Common myeloid progenitor, CD34-positive (primary cell): Measurements from ENCODE around the gene GLUD1.
"Not testable (repeated sequence)": the region's sequence is repeated elsewhere in the genome, so short reads cannot be mapped to it uniquely, and the experiment has no call there.

Experiments
- CTCF ChIA-PET: fragments of 350-600 bp; sonication (Branson Sonifier 250); formaldehyde crosslinking; loops from one replicate; lab custom pipeline; 2021; ENCODE audit warnings: antibody characterized with exemption; lab: Charles Lee
- POLR2A ChIA-PET: fragments of 350-600 bp; sonication (Branson Sonifier 250); formaldehyde crosslinking; loops from one replicate; lab custom pipeline; 2021; ENCODE audit warnings: antibody characterized with exemption; lab: Charles Lee
- DNase-seq, 3 donors: peaks; one replicate each; pipeline versions ENCODE4 v3.0.0 to v3.0.0-alpha.2; 2013
- H3K27ac ChIP-seq, 2 experiments: 1 replicate in 1 of 2; 2 replicates in 1 of 2; pipeline ENCODE4 v1.7.0; 2013; ENCODE audit warnings: inconsistent platforms in 2 of 2, low read length in 2 of 2, mild to moderate bottlenecking in 2 of 2, low read depth in 1 of 2, moderate library complexity in 1 of 2; ENCODE audit not compliant: severe bottlenecking in 2 of 2, insufficient read depth in 1 of 2, poor library complexity in 1 of 2
- H3K27me3 ChIP-seq, 5 experiments: replicated peaks in 2 of 5; 1 replicate in 3 of 5; 2 replicates in 2 of 5; pipeline versions ENCODE4 v1.6.1 to v1.7.0; 2013; ENCODE audit warnings: low read length in 4 of 5, mild to moderate bottlenecking in 2 of 5, moderate library complexity in 2 of 5, inconsistent platforms in 1 of 5; ENCODE audit not compliant: insufficient read depth in 5 of 5, control insufficient read depth in 4 of 5
- H3K36me3 ChIP-seq, 4 experiments: 1 replicate in 2 of 4; 2 replicates in 2 of 4; pipeline versions ENCODE4 v1.6.1 to v1.7.0; 2013; ENCODE audit warnings: low read length in 3 of 4, control low read depth in 1 of 4, mild to moderate bottlenecking in 1 of 4; ENCODE audit not compliant: control insufficient read depth in 4 of 4, insufficient read depth in 4 of 4
- H3K4me1 ChIP-seq, 4 experiments: 1 replicate in 3 of 4; 2 replicates in 1 of 4; pipeline versions ENCODE4 v1.6.1 to v1.7.1; 2013; ENCODE audit warnings: low read length in 3 of 4, mild to moderate bottlenecking in 3 of 4, control low read depth in 1 of 4, inconsistent platforms in 1 of 4, moderate library complexity in 1 of 4; ENCODE audit not compliant: control insufficient read depth in 4 of 4, insufficient read depth in 4 of 4; ENCODE audit errors: control extremely low read depth in 1 of 4
- H3K4me3 ChIP-seq, 7 experiments: 1 replicate in 4 of 7; 2 replicates in 3 of 7; pipeline versions ENCODE4 v1.5.1 to v1.7.0; 2013; ENCODE audit warnings: mild to moderate bottlenecking in 7 of 7, low read length in 6 of 7, moderate library complexity in 6 of 7, inconsistent platforms in 2 of 7, low read depth in 2 of 7, control low read depth in 1 of 7; ENCODE audit not compliant: insufficient read depth in 4 of 7, control insufficient read depth in 1 of 7; ENCODE audit errors: extremely low read depth in 1 of 7
- H3K9me3 ChIP-seq, 5 experiments: 1 replicate in 4 of 5; 2 replicates in 1 of 5; pipeline versions ENCODE4 v1.6.1 to v1.7.1; 2013; ENCODE audit warnings: low read length in 4 of 5, mild to moderate bottlenecking in 2 of 5, inconsistent platforms in 1 of 5, low read depth in 1 of 5, moderate library complexity in 1 of 5; ENCODE audit not compliant: control insufficient read depth in 4 of 5, insufficient read depth in 2 of 5; ENCODE audit errors: control extremely low read depth in 1 of 5
- WGBS: methylation state at CpG from one replicate; pipeline ENCODE4 v1.1.5; 2013; ENCODE audit not compliant: insufficient coverage; 5-methylcytosine and 5-hydroxymethylcytosine counted together

The GLUD1 gene

GRCh38 chr10:87127607-87128156, 33.0 kb upstream of the GLUD1 start:
- H3K9me3 ChIP-seq, H3K4me1 ChIP-seq, H3K36me3 ChIP-seq, CTCF ChIA-PET, H3K27me3 ChIP-seq, H3K27ac ChIP-seq, DNase-seq, H3K4me3 ChIP-seq, POLR2A ChIA-PET: not testable (repeated sequence)
- no CpG with 5 or more reads among the region's 3 CpGs for WGBS

- POLR2A ChIA-PET, H3K27ac ChIP-seq, H3K36me3 ChIP-seq, H3K4me3 ChIP-seq, DNase-seq, H3K27me3 ChIP-seq, H3K4me1 ChIP-seq, H3K9me3 ChIP-seq, CTCF ChIA-PET: not testable (repeated sequence)
- WGBS: no CpG with 5 or more reads among the region's 2 CpGs
Observed at GRCh38 chr10:87127048-87127447, 32.4 kb upstream of the GLUD1 start.

- H3K4me1 ChIP-seq, H3K27me3 ChIP-seq, CTCF ChIA-PET, H3K27ac ChIP-seq, H3K36me3 ChIP-seq, H3K4me3 ChIP-seq, H3K9me3 ChIP-seq, POLR2A ChIA-PET, DNase-seq: not testable (repeated sequence)
- no CpG with 5 or more reads among the region's 4 CpGs for WGBS
Observed at GRCh38 chr10:87123351-87123750, 28.7 kb upstream of the GLUD1 start.

GRCh38 chr10:87119029-87119428, 24.4 kb upstream of the GLUD1 start:
- H3K4me1 ChIP-seq, H3K9me3 ChIP-seq, H3K27me3 ChIP-seq, POLR2A ChIA-PET, CTCF ChIA-PET, H3K36me3 ChIP-seq, H3K27ac ChIP-seq, DNase-seq, H3K4me3 ChIP-seq: not testable (repeated sequence)
- no CpG with 5 or more reads among the region's 1 CpG for WGBS

- H3K27ac ChIP-seq, H3K4me1 ChIP-seq, POLR2A ChIA-PET, H3K9me3 ChIP-seq, DNase-seq, H3K4me3 ChIP-seq, CTCF ChIA-PET, H3K36me3 ChIP-seq, H3K27me3 ChIP-seq: not testable (repeated sequence)
- WGBS: no CpG with 5 or more reads among the region's 1 CpG
Observed at GRCh38 chr10:87118122-87118521, 23.5 kb upstream of the GLUD1 start.

GRCh38 chr10:87105446-87106124, 10.9 kb upstream of the GLUD1 start:
- H3K27me3 ChIP-seq: no peaks in the 10 kb centered on the region
- DNase-seq: no peak
- peaks cover 5 to 60% (median 20%) of the 10 kb centered on the region in 4 experiments for H3K36me3 ChIP-seq
- H3K4me3 ChIP-seq: no peak overlapping the region
- H3K4me1 ChIP-seq: no peaks in the 10 kb centered on the region
- ChIA-PET CTCF (no interaction called here), POLR2A (no interaction called here)
- WGBS: 97% methylated on average over 5 of the region's 7 CpGs
- H3K27ac ChIP-seq: no peak overlapping the region
- H3K9me3 ChIP-seq: no peaks in the 10 kb centered on the region

GRCh38 chr10:87104727-87105126, 10.1 kb upstream of the GLUD1 start:
- H3K36me3 ChIP-seq: peaks cover 5 to 62% (median 22%) of the 10 kb centered on the region in 4 experiments
- DNase-seq, H3K27me3 ChIP-seq, H3K4me1 ChIP-seq, POLR2A ChIA-PET, H3K27ac ChIP-seq, H3K9me3 ChIP-seq, H3K4me3 ChIP-seq, CTCF ChIA-PET: not testable (repeated sequence)
- 90% methylated on average over 8 of the region's 8 CpGs for WGBS
